Activated naive CD4-positive, alpha-beta T cell treated with anti-CD3 and anti-CD28 coated beads, Interleukin-2, amount 50 U/mL, for 16 hours (primary cell): Measurements from ENCODE around the gene CTU2.

ENCODE experiments used
- DNase-seq: peaks from one replicate; pipeline ENCODE4 v3.0.0-alpha.2; 2020

CTU2 gene

GRCh38 chr16:88732172-88732960 is 26.1 kb downstream of the CTU2 start:
- no peak for DNase-seq

DNA sequence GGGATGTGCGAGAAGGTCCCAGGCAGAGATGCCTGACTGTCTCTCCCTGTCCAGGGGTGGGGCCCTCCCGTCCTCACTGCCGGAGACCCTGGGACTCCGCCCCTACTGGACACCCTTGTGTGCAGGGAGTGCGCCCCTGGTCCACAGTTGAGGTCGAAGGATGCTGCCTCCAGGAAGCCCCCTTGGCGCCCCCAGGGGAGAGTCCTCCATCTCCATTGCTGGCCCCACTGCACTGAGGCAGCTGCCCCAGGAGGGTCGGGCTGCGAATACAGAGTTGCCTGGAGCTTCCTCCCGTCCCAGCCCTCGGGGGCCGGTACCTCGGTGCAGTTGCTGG is 26.6 kb downstream of the CTU2 start:
- no peak for DNase-seq

- no peak for DNase-seq
Measured at GRCh38 chr16:88733630-88734360, 27.5 kb downstream of the CTU2 start.

- DNase-seq, result no peak
Measured at GRCh38 chr16:88734361-88734728, 28.0 kb downstream of the CTU2 start.

- no peak for DNase-seq
Measured at GRCh38 chr16:88735121-88735520, 28.8 kb downstream of the CTU2 start.

GRCh38 chr16:88735616-88736015 is 29.3 kb downstream of the CTU2 start:
- no peak for DNase-seq

GRCh38 chr16:88736088-88736487 is 29.8 kb downstream of the CTU2 start:
- DNase-seq, result no peak

GRCh38 chr16:88736496-88736895 is 30.2 kb downstream of the CTU2 start:
- DNase-seq, result no peak

DNA sequence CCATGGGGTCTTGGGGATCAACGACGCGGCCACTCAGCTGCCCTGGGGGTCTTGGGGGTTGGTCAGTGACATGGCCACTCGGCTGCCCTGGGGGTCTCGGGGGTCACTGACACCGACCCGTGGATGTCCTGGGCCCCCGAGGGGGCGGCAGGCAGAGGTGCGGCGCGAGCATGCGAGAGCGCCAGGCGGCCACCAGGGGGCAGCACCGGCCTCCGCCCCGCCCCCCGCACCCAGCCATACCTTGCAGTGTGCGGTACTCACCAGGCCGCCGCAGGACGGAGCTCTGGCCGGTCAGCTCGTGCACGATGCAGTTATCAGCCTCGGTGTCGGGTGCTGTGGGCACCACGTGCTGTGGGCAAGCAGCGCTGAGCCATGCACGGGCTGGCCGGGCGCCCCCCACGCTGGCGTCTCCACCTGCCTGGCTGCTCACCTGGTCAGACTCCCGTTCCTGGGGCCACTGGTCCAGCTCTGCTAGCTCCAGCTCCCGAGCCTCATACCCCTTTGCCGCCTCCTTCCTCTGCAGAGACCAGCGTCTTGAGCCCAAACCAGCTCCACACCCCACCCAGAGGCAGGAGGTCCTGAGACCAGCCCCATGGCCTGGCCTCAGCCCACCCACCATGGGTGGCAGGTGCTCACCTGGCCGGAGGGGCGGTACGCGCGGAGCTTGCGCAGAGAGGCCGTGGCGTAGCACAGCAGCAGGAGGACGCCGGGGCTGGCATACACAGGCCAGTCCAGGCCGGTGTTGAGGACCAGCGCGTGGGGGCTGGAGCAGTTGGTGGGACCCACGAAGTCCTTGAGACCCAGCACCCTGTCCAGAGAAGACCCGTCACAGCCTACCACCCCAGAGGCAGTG is 31.2 kb downstream of the CTU2 start:
- peak; percentile 64 for DNase-seq

GRCh38 chr16:88738151-88739084 is 32.1 kb downstream of the CTU2 start:
- DNase-seq, result no peak

DNA sequence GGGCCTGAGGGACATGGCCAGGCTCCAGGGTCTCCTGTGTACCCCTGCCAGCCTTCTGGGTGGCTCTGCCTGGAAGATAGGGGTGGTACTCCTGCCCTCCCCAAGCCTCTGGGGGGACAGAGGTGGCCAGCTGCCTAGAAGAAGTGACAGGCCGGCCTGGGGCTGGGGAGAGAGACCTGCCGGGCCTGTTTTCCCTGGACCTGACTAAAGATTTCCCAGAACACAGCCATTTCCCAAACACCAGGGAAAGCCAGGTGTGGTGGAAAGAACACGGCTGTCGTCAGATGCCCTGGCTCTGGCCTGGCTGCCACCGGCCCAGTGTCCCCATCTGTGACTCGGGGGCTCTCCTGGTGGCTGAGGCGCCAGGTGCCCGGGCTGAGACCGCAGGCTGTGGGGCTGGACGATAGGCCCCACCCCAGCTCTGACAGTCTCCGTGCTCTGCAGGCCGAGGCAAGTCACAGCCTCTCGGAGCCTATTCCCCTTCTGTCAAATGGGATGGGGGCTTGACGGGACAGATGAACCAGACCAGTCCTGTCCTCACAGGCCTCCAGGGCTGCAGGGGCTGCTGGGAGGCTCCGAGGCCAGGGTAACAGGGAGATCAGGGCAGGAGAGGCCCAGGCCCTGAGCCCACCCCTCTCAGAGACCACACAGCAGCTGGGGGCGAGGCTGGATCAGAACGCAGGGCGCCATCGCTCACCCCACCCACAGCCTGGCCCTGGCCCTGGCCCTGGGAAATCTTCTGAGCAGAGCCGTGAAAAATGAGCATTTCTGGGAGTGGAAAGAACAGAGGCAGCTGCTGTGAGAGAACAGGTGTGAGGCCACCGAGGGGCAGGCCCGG is 33.1 kb downstream of the CTU2 start:
- no peak for DNase-seq

- DNase-seq, result no peak
Measured at GRCh38 chr16:88739977-88740726, 33.8 kb downstream of the CTU2 start.

DNA sequence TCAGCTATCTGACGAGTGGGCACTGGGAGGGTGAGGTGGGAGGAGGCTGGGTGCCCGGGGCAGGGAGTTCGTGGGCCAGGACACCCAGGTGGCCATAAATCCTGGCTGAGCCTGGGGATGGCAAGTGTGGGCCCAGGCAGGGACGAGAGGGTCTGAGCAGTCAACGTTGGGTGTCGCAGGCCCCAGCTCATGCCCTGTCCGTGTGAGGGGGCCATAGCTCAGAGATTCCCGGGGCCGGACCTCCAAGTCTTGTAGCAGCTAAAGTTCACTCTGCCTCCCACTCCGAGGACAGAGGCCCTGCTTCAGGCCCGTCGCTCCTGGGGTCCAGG is 34.4 kb downstream of the CTU2 start:
- DNase-seq, result no peak

DNA sequence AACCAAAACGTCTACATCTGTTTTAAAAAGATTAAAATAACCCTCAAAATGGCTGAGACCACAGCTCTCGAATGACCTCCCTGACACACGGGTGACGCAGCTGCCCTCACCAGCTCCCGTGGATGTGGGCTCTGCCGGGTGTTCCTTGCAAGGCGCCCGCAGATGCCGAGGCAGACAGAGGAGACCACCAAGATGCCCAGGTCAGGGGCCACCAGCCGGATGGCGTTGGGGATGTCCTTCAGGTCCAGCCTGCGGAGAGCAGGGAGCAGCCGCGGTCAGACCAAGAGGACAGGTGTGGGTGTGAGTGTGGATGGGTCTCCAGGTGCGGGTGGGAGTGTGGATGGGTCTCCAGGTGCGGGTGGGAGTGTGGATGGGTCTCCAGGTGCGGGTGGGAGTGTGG is 35.1 kb downstream of the CTU2 start:
- no peak for DNase-seq

DNA sequence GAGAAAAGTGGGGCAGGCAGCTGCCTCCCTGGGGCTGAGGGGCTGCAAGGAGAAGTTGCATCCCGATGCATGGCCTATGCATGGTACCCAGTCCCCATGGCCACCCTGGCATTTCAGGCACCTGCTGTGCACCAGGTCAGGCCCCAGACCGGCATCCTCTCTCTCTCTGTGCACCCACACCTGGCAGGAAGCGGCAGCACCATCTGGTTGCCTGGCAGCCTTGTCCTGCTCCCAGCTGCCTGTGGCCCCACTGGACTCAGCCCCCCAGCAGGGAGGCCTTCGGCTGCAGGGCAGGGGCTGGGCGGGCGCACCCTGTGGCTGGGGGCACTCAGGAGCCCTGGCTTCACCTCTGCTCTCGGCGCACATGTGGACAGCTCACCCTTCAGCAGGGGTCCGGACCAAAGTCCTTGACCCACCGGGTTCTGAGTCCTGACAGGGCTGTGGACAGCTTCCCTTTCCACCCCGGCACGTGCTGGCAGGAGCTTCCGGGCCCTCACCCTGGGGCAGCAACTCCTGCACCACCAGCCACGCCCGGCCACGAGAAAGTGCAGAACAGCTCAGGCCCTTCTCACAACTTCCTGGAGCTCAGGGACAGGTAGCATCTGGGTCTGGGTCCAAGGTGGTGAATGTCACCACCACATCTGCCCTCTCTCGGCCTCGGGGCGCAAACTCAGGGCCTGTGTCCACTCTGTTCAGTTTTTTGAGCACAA is 36.7 kb downstream of the CTU2 start:
- no peak for DNase-seq

- DNase-seq, result peak; percentile 75
Measured at GRCh38 chr16:88743693-88744576, 37.6 kb downstream of the CTU2 start.

DNA sequence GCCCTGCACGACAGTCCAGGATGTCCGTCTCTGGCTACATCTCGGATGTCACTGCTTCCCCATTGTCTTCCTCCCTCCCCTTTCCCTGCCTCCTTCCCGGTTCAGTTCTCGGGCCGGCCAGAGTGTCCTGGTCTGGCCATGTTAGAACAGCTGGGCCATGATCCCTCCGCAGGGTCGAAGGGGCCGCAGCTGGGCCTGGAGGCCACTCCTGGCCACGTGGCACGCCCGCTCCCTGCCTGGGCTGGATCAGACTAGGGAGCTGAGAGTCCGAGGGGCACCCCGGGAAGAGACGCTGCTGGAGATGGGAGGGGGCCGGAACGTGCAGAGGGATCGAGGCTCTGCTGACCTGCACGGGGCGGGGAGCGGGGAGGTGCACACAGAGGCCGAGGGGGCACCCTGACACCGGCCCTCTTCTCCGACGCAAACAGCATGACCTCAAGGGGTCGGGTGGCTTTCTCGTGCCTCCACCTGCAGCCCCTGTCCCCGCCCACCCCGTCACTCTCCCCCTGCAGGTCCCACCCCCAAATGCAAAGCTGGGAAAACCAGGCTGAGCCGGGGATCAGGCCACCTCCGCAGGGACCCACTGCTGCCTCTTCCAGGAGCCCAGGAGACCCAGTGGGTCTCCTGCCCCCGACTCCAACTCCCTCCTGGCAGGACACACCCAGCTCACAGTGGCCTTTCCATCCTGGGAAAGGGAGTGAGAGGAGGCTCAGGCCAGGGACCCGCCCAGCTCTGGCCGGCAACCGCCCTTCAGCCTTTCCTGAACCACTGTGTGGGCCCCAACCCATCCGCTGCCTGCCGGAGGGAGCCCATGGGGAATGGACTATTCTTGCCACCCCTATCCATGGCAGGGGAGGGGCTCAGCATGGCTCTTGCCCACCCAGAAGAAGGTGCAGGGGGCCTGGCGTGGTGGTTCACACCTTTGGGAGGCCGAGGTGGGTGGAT is 38.5 kb downstream of the CTU2 start:
- no peak for DNase-seq

GRCh38 chr16:88746506-88746905 is 40.2 kb downstream of the CTU2 start:
- DNase-seq, result no peak
